Activated T-cell treated with anti-CD3 and anti-CD28 coated beads for 48 hours (primary cell): ENCODE data around the gene POLR1H.
A peak's percentile ranks its signal among the peaks of the same experiment; 100 is the strongest.

Source experiments
- DNase-seq: peaks from one replicate; pipeline ENCODE4 v3.0.0-alpha.2; 2020; ENCODE audit warnings: low read depth

The POLR1H gene

DNA sequence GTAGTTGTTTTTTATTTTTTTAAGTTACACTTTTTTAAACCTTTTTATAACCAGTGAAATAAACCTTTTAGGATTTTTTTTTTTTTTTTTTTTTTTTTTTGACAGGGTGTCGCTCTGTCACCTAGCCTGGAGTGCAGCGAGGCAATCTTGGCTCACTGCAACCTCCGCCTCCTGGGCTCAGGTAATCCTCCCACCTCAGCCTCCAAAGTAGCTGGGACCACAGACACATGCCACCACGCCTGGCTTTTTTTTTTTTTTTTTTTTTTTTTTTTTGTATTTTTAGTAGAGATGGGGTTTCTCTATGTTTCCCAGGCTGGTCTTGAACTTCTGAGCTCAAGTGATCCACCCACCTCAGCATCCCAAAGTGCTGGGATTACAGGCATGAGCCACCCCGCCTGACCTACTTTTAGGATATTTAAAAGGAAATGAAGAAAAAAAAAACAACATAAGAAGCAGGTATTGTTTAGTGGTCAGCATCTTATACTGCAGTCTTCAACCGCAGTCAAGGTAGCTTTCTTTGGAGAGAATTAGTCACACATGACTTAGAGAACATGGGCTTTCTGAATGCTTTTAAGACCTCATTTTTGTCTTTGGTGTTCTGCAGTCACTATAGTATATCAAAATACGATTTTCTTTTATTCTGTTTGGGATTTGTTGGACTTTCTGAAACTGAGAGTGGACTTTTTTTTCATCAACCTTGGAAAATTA is 1.6 kb downstream of the POLR1H start:
- DNase-seq: no peak

GRCh38 chr6:30063315-30063714 is 2.2 kb downstream of the POLR1H start:
- DNase-seq: no peak

- no peak for DNase-seq
Observed at GRCh38 chr6:30066082-30066481, 5.0 kb downstream of the POLR1H start.

DNA sequence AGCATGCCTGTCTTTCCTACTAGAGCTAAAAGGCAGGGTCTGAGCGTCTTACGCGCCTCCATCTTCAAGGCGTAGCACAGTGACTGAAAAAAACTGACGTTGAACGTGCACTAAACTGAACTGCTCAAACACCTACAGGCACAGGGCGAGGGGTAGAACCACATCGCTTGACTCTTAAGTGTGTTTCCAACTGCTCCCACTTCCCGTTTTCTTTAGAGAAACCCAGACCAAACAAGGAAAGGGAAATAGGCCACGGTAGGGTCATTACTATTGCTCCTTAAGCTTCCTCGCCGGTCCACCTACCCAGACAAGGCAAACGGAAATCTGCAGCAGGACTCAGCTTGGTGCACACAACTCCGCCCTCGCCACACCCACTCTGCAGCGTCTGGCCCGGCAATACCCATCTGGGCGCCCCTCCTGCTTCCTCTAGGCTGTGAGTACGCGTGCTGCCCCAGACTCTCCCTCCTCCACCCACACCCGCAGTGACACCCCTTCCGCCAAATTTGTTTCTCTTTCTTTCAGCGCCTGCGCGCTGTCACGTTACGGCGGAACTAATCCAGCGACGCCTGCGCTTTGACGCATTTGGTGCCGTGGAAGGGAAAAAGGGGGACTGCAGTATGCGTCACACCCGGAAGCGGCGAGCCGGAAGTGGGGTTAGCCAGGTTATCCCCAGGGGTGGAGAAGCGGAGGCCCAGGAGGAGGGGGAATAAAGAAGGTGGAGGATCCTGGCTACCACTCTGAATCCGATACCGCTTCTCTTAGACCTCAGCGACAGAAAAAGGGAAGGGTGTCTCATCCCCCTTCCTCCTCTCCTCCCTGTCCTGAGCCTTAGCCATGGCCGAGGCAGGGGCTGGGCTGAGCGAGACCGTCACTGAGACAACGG is 5.8 kb downstream of the POLR1H start, which contains the start of gene PPP1R11:
TSS of gene PPP1R11 (plus strand) at position 622 of the 883 bp plus-strand sequence. CDS start at position 835, 213 bp downstream.
- peak; percentile 96 for DNase-seq

GRCh38 chr6:30067460-30068139 is 6.5 kb downstream of the POLR1H start:
- DNase-seq: no peak

DNA sequence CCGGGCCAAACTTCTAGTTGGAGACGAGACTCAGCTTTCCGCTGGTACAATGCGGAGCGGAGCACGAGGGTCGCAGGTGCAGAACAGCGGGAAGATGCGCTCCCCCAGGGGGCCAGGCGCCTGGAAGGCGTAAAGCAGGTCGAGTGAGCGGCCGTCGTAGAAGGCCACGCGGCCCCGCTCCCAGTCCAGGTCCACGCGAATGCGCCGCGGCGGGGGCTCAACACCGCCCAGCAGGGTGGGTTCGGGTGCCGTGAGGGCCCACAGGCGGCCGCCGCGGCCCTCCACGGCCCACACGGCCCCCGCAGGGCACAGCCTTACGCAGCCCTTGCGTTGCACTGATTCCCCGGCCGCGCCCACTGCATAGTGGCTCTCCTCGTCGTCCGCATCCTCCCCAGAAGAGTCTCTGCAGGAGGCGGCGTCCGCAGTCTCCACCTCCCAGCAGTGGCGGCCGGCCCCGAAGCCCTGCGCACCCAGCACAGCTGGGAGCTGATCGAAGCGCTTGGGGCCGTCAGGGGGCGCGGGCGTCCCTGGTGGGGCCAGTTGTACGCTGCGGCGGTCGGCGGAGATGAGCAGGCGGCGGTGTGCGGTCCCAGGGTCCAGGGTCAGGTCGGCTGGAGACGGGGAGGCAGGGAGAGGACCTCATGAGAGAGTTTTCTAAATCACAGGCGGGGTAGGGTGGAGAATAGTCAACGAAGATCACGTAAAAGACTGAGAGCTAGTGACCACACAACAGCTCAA is 10.2 kb downstream of the POLR1H start:
- no peak for DNase-seq

DNA sequence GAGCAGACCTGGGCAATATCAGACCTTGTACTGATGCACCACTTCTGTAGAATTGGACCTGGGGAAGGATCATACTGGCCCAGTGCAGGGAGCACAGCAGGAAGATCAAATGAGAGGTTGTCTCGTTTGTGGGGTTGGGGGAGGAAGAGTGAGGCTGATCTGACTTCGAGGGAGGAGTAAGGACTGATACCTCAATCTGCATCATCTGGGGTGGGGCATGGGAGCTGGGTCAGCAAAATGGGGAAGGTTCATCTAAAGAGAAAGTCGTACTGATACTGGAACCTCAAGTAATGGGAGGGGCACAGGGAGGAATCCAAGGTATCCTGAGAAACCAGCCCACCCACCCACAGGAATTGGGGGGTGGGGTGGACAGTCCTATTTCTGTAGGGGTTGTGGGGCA is 10.8 kb downstream of the POLR1H start:
- no peak for DNase-seq

GRCh38 chr6:30073489-30074235 is 12.6 kb downstream of the POLR1H start:
- DNase-seq: no peak

DNA sequence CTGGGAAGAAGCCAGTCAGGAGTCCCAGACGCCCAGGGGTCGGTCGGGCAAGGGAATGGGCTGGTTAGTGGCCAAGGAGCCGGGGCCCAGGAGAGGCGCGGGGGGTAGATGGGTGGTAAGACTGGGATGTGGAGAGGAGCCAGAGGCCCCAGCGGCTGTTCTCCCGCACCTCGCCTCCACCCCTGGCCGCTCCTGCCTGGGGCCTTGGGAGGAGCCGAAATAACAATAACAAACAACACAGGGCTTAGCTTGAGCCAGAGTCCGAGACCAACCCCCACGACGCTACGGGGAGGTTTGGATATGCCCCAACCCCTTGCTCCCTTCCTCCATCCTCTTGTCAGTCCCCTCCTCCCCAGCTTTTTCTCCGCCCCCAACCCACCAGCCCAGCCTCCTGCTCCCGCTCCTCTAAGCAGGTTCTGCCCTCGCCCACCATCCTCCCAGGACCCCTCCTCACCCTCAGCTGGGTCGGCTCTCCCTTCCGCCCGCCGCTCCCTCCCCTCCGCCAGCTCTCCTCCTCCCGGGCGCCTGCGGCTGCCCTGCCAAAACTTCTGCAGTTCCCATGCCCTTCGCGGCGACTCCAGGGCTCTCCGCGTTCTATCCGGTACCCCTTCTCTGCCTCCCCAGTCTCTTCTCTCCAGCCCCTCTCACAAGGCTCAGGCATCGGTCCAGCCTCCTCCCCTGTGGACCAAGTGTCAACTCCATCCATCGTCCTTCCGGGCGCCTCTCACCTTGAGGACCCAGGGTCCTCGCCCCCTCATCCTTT is 13.4 kb downstream of the POLR1H start:
- DNase-seq: no peak

GRCh38 chr6:30075094-30075789 is 14.2 kb downstream of the POLR1H start, which contains the start of gene RNF39:
TSS of gene RNF39 (minus strand) at chr6:30075769. CDS start at chr6:30075585, 184 bp downstream.
- no peak for DNase-seq

DNA sequence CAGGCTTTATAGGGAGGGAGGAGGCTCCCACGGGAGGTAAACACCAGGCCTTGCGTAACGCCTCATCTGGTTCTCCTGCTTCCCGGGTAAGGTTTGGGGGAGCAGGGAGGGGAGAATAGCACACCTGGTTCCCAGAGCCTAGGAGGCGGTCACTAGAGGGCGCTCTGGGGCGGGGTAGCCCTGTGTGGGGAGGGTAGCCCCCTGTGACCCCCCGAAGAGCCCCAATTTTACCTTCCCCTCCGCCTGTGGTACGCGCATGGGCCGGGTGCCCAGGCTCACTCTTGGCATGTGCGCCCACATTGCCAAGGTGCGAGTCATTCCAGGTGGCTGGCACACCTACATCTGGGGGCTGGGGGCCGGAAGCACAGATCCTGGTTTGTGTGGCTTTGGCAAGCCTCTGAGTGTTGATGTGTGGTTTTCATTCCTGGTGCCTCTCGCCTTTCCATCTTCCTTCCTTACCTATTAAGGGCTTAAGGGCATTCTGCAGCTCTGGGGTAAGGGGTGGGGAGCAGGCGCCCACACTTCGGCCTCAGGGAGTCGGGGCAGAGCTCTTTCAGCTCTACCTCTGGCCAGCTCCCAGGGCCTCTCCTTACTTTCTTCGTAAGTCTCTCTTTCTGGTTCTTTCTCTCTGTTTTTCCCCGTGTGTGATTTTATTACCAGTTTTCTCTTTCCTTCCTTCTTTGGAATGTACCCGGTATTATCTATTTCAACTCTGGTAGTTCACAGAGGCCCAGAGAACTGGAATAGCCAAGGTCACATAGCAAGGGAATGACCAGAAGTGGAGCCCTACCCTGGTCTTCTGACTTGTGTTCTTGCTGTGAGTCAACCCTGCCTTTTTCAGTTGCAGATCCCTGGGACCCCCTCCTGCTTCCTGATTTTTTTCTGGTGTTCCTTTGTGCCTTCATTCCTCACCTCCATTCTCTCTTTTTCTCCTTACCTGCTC is 15.0 kb downstream of the POLR1H start:
- no peak for DNase-seq

GRCh38 chr6:30077218-30077617 is 16.2 kb downstream of the POLR1H start:
- DNase-seq: no peak

GRCh38 chr6:30087876-30088275 is 26.8 kb downstream of the POLR1H start:
- DNase-seq: no peak

GRCh38 chr6:30091577-30092381 is 30.7 kb downstream of the POLR1H start:
- DNase-seq: no peak

DNA sequence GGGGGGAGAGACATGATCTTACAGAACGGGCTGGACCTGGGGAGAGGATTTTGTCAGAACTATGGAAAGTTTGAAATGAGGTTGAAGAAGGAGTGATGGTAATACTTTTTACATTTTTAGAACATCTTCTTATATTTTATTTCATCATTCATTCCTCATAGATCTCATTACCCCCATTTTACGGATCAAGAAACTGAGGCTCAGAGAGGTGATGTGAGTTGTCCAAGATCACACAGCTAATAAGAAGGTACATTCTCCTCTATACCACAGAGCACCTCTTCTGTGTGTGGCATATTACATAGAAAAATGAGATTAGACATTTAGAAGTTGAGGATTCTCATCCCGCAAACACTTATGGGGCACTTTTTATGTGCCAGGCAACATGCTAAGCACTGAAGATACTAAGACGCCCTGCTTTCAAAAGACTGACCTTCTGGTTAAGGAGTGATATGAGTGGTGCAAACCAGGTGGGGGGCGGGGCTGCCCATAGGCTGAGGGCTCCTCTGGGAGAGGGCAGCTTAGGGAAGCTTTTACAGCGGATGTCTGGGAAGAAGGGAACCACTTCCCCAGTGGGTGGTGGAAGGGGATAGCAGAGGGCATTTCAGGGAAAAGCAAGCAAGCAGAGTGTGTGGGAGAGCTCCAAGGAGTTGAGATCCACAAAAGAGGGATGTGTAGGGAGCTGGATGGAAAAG is 31.9 kb downstream of the POLR1H start:
- DNase-seq: no peak

DNA sequence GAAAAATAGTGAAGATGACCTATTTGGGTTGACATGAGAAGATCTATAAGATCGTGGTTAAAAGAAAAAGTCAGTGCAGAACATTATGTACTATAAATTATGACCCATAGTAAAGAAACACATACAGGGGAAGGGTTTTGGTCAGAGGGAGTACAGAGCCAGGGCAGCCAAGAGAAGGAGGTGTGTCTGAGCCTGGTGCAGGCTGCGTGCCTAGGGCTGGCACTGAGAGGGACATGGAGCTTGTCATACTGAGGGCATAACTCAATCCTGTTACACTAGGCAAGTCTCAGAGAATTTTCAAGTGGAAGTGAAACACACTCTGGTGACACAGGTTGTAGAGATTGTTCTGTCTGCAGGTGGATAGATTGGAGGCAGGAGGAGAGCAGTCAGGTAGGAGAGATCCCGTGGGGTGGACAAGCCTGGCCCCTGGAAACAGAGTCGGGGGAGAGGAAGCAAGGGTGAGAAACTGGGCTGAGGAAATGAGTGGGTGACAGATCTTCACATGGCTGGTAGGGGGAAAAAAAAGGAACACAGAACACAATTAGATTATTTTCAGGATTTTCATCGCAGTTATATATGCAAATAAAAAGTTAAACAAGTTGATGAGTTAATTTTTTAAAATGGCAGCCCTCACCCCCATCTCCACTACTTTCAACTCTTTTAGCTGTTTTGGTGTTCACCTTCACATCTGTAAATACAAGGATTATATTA is 33.0 kb downstream of the POLR1H start:
- no peak for DNase-seq
